GM12873 (cell line): ENCODE results near the gene CEP41.

Experiments
- TF ChIP-seq, protein P1 (sequence below): IDR thresholded peaks from 2 replicates; pipeline ENCODE4 v1.5.1; 2012; ENCODE audit warnings: low read depth, mild to moderate bottlenecking, moderate library complexity, low read length, control low read depth; ENCODE audit not compliant: insufficient read depth; ENCODE audit errors: missing control alignments

The CEP41 gene

DNA sequence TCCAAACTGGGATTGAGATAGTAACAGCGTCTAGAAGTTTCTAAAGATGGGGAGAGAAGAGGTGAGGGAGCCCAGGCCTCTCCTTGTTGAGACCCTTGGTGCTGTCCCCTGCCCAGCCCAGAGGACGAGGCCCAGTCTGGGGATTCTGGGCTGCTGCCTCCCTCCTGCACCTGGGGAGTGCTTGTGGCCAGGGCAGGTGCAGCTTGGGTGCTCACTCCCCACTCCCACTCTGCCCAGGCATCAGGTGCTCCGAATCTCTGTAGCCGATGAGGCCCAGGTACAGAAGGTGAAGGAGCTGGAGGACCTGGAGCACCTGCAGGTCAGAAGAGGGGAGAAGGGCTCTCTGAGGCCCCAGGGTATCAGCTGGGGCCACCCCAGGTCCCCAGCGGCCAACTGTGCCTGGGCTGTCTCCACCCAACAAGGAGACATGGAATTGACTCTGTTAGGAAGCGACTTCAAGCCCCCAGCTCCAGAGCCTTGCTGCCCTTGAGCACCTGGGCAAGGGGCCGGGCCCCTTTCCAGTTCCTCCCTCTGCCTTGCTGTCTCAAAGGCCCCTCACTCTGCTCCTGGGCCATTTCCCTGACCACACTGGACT is 59.9 kb downstream of the CEP41 start:
- TF ChIP-seq, protein P1, sequence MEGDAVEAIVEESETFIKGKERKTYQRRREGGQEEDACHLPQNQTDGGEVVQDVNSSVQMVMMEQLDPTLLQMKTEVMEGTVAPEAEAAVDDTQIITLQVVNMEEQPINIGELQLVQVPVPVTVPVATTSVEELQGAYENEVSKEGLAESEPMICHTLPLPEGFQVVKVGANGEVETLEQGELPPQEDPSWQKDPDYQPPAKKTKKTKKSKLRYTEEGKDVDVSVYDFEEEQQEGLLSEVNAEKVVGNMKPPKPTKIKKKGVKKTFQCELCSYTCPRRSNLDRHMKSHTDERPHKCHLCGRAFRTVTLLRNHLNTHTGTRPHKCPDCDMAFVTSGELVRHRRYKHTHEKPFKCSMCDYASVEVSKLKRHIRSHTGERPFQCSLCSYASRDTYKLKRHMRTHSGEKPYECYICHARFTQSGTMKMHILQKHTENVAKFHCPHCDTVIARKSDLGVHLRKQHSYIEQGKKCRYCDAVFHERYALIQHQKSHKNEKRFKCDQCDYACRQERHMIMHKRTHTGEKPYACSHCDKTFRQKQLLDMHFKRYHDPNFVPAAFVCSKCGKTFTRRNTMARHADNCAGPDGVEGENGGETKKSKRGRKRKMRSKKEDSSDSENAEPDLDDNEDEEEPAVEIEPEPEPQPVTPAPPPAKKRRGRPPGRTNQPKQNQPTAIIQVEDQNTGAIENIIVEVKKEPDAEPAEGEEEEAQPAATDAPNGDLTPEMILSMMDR: no peak

DNA sequence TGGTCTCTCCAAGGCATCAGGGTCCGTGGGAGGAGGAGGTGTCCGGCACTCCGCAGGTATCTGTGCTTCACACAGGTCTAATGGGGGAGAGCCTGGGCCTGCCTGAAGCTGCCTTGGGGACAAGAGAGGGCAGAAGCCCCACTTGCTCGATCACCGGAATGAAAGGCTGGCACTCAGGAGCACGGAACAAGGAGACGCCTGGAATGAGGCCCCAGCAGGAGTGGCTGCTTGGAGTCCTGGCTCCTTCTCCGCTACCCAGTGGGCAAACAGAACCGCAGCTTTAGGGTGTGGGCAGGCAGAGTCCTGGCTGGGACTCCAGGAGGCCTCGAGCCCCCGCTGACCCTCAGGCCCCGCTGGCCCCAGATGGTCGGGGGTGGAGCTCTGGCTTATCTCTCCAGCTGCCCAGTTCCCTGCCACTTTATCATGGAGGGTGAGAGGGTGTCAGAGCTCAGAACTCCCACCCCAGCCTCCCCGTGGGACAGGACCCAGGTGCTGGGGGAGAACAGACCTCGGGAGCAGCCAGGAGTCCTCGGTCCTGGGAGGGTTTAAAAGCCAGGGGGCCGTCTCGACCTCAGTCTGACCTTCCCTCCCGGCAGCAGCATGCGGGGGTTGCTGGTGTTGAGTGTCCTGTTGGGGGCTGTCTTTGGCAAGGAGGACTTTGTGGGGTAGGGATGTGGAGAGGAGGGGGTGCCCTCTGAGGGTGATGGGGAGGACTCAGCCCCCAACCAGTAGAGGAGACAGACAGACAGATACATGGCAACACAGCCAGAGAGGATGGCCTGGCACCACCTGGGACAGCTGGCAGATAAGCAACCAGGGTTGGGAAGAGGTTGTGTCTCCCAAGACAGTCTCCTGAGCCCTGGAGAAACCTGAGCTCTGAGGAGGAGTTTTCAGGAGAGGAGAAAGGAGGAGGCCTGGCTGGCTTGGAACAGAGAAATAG is 60.6 kb downstream of the CEP41 start, which contains the start of gene CPA1:
TSS of gene CPA1 (plus strand) at position 574 of the 940 bp plus-strand sequence. CDS start at position 601, 27 bp downstream.
- TF ChIP-seq, protein P1: no peak

DNA sequence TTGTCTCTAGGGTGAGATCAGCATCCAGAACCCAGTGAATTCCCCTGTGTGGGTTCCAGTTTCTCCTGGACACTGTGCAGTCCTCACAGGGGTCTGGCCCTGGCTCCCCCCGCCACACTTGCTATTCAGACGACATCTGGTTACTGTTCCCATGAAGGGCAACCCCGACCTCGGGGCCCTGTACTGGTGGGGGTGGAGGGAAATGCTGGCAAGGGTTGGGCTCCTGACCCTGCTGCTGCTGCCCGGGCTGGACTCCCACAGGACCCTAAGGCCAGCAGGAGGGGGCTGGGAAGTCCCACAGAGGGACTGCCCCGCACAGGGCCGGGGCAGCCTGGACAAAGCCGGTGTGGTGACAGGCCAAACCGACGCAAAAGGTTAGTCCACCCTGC is 61.3 kb downstream of the CEP41 start:
- TF ChIP-seq, protein P1: no peak

DNA sequence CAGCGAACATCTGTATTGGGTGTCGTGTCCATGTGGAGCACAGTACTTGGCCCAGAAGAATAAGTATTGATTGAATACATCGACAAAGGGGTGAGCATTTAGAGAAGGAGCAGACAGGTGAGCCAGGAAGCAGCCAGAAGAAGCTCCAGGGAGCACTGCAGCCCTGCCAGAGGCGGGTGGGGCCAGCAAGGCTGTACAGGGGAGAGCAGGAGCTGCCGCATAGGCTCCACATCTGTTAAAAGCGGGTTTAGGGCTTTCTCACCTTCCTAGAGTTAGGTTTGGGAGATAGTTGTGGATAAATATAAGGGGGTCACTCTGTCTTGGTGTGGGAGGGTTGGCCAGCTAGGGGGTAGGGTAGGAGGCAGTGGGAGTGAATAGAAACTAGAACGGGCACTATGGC is 61.8 kb downstream of the CEP41 start:
- TF ChIP-seq, protein P1: no peak

DNA sequence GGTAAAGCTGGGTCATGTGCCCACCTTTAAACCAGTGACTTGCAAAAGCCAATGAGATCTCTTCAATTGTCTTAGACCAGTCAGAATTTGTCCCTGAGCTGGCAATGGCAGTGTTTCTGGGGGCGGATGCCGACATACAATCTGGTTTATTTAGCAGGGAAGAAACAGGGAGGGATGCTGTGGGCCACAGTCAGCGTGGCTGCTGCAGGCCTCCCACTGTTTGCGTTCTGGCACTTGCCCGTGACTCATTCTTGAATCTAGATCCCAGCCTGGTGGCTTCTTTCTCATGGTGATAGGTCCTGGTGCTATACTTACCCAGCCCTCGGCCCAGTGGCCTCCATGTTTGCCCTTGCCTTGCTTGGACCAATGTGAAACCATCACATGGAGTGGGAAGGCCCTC is 63.6 kb downstream of the CEP41 start:
- TF ChIP-seq, protein P1: no peak

DNA sequence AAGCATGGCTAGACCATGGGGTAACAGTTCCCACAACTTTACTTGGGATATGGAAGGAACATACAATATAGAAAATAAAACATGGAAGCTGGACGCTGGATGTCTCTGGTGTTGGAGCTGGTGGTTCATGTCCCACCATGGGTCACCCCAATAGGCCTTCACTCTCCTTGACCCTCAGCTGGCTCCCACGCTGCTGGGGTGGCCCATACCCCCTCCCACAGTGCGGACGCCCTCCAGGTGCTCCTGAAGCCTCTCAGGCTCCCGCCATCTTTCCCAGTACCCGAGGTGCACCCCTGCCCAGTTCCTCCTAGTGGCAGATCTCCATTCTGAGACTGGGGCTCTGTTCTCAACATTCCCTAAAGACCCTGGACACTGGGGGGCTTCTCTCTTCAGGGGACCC is 66.3 kb downstream of the CEP41 start:
- TF ChIP-seq, protein P1: no peak

DNA sequence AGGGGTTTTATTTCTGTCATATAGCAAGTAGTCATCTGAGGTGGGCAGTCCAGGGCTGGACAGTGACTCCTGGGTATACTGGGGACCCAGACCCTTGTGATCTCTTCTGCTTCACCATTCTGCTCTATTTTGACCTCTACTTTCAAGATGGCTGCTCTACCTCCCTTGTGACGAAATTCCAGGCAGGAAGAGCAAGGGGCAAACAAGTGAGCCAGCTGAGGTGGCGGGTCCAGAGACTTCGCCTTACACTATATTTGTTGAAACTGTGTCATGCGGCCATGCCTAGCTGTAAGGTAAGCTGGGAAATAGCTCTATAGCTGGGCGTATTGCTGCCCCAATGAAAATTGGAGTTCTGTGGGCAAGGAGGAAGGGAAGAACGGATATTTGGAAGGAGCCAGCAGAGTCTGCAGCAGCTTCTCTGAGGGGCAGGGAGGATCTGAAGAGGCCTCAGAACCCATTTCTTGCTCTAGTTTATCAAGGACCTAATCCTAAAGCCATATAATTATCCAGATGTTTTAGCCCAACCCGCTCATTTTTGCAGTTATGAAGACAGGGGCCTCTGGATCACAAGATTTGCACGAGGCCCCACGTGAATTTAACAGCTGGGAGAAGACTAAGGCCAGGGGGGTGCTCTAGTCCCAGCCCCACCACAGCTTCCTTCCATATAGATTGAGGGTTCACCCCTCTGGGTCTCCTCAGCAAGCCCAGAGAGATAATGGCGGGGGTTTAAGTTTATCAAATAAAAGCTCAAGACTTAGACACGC is 68.2 kb downstream of the CEP41 start:
- TF ChIP-seq, protein P1: no peak
